Epithelial cell of esophagus (primary cell): ENCODE measurements around the gene TRIM14.

Experiments used
- DNase-seq: peaks from one replicate; pipeline ENCODE4 v3.0.0; 2010; ENCODE audit warnings: low read depth
- H3K4me3 ChIP-seq: 2 replicates; pipeline ENCODE4 v1.5.1; 2011; ENCODE audit warnings: mild to moderate bottlenecking, low read length, control low read depth
- TF ChIP-seq, protein P1 (sequence below): IDR thresholded peaks from 2 replicates; pipeline ENCODE4 v1.5.1; 2011; ENCODE audit warnings: low read depth, mild to moderate bottlenecking, low read length, control low read depth, inconsistent platforms; ENCODE audit not compliant: insufficient read depth; ENCODE audit errors: missing control alignments

Gene TRIM14

GRCh38 chr9:98149422-98149821 lies 30.4 kb upstream of the TRIM14 start:
- no peak overlapping the region for H3K4me3 ChIP-seq
- TF ChIP-seq, protein P1, sequence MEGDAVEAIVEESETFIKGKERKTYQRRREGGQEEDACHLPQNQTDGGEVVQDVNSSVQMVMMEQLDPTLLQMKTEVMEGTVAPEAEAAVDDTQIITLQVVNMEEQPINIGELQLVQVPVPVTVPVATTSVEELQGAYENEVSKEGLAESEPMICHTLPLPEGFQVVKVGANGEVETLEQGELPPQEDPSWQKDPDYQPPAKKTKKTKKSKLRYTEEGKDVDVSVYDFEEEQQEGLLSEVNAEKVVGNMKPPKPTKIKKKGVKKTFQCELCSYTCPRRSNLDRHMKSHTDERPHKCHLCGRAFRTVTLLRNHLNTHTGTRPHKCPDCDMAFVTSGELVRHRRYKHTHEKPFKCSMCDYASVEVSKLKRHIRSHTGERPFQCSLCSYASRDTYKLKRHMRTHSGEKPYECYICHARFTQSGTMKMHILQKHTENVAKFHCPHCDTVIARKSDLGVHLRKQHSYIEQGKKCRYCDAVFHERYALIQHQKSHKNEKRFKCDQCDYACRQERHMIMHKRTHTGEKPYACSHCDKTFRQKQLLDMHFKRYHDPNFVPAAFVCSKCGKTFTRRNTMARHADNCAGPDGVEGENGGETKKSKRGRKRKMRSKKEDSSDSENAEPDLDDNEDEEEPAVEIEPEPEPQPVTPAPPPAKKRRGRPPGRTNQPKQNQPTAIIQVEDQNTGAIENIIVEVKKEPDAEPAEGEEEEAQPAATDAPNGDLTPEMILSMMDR: no peak
- no peak for DNase-seq

DNA sequence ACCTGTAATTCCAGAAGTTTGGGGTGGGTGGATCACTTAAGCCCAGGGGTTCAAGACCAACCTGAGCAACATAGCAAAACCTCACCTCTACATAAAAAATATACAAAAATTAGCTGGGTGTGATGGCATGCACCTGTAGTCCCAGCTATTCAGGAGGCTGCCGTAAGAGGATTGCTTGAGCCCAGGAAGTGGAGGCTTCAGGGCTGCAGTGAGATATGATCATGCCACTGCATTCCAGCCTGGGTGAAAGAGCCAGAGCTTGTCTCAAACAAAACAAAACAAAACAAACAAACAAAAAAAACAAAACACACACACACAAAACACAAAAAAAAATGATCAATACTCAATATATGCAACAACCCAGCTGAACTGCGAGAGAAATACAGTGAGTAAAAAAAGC lies 29.5 kb upstream of the TRIM14 start:
- no peak overlapping the region for H3K4me3 ChIP-seq
- DNase-seq: no peak
- TF ChIP-seq, protein P1: no peak

GRCh38 chr9:98147582-98147981 lies 28.6 kb upstream of the TRIM14 start:
- DNase-seq: peak; percentile 18
- TF ChIP-seq, protein P1: no peak
- H3K4me3 ChIP-seq: no peak overlapping the region

DNA sequence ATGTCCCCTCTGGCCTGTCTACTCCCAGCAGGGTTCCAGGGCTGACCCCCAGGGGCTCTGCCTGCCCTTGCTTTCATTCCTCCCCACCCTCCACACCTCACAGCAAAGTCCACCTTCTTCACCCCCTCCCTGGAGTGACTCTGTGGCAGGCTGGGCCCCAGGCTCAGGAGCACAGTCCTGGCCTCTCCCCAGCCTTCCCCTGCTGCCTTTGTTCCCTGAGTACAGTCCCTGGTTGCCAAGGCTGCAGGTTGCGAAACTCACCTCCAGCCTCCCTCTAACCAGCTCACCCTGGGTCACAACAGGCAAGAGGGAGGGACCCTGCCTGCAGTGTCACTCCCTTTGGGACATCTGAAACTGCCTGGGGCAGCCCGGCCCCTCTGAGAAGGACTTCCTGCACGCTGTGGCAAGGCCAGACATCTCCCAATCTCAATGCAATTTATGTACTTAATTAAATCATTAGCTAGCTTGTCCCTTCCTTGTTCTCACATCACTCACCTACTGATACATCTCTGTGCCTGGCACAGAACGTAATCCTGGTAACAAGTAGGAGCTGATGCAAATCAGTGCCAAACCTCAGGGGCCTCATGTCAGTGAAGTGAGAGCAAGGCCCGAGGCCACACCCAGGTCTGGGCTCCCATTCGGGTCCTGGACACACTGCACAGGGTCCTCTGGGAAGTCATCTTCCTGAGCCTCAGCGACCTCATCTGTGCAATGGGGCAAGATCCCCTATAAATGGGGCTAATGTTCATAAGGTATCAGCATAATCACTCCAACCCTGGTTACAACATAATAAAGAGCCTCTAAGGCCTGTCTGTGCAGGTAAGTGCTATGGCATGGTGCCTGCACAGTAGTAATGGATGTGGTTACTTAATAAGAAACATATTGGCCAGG lies 27.3 kb upstream of the TRIM14 start:
- H3K4me3 ChIP-seq: no peak overlapping the region
- TF ChIP-seq, protein P1: no peak
- peak; percentile 93 for DNase-seq

- TF ChIP-seq, protein P1: no peak
- no peak for DNase-seq
Measured at GRCh38 chr9:98144631-98145030, 25.6 kb upstream of the TRIM14 start.

GRCh38 chr9:98144076-98144475 lies 25.1 kb upstream of the TRIM14 start:
- no peak overlapping the region for H3K4me3 ChIP-seq
- DNase-seq: peak; percentile 21
- TF ChIP-seq, protein P1: no peak

More at GRCh38 chr9:98144631-98145030, 25.6 kb upstream of the TRIM14 start:
- H3K4me3 ChIP-seq: no peak overlapping the region

- no peak overlapping the region for H3K4me3 ChIP-seq
- DNase-seq: no peak
- TF ChIP-seq, protein P1: no peak
Measured at GRCh38 chr9:98142925-98143481, 24.0 kb upstream of the TRIM14 start.
